Measurements from ENCODE around the gene IFITM10.

- no peak for TF ChIP-seq CTCF (IDR thresholded peaks at IDR 0.05)
- no peak for TF ChIP-seq POLR2AphosphoS5 (IDR thresholded peaks at IDR 0.05)
- TF ChIP-seq EP300 (IDR thresholded peaks at IDR 0.05) = no peak
Measured at GRCh38 chr11:1694846-1695547, 55.4 kb downstream of the IFITM10 start.
